Left forelimb (tissue), 1 donor: ENCODE results near the gene SNX4.

Experiments
- DNase-seq: peaks from one replicate; pipeline ENCODE4 v3.0.0-alpha.2; 2018; ENCODE audit warnings: low spot score

Gene SNX4

DNA sequence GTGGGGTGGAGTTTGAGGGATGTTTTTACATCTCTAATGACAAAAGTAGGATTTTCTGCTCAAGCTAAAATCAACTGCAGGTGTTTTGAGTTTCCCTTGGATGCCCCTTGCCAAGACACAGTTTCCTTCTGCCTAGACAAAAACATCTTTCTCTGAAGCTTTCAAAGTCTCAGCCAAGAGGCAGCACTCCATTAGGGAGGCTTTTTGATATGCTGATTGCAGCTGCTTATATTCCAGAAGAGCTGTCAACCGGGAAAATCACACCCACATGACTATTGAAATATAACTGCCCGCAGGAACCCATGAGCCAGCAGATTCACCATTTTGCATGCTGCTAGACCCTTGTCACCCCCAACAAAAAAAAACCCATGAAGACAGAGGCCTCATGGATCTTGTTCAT lies 117.4 kb downstream of the SNX4 start:
- no peak for DNase-seq

GRCh38 chr3:125401402-125401801 lies 118.6 kb downstream of the SNX4 start:
- no peak for DNase-seq

GRCh38 chr3:125398952-125399351 lies 121.0 kb downstream of the SNX4 start:
- DNase-seq = no peak
